Right lobe of liver (tissue), 6 donors: ENCODE data around the gene CC2D2B. TPM values are rescaled to one million over a fixed set of nuclear protein-coding genes. Genes with fewer than 3 reads are reported as not detected.

ENCODE experiments used
- ATAC-seq, 4 donors: fragments of 200-7000 bp; cut with Tn5 transposase; one replicate each; pipeline ENCODE4 v1.9.1; 2020; ENCODE audit warnings: mild to moderate bottlenecking in 4 of 4, moderate library complexity in 4 of 4
- DNase-seq, 3 donors: peaks; one replicate each; pipeline ENCODE4 v3.0.0-alpha.2; 2020
- H3K27ac ChIP-seq, 3 donors: fragments of 200-600 bp; one replicate each; pipeline ENCODE4 v1.8.0; 2022
- H3K27me3 ChIP-seq, 2 donors: fragments of 200-600 bp; one replicate each; pipeline ENCODE4 v1.8.0; 2022
- H3K36me3 ChIP-seq, 4 donors: fragments of 200-600 bp; sonication (generic) in 1 of 4; one replicate each; pipeline versions ENCODE4 v1.5.1 to v1.8.0; 2017 to 2022; ENCODE audit warnings: control low read depth in 1 of 4
- H3K4me1 ChIP-seq, 4 donors: fragments of 200-600 bp; sonication (generic) in 1 of 4; one replicate each; pipeline versions ENCODE4 v1.5.1 to v1.8.0; 2017 to 2022; ENCODE audit warnings: control low read depth in 1 of 4
- H3K4me3 ChIP-seq, 3 donors: fragments of 200-600 bp; one replicate each; pipeline ENCODE4 v1.8.0; 2022
- H3K9me3 ChIP-seq, 4 donors: fragments of 200-600 bp; sonication (generic) in 1 of 4; one replicate each; pipeline versions ENCODE4 v1.5.1 to v1.8.0; 2017 to 2022; ENCODE audit warnings: control low read depth in 1 of 4
- CTCF ChIP-seq, 4 donors: fragments of 200-600 bp in 3 of 4; fragments of 450-650 bp in 1 of 4; IDR thresholded peaks; one replicate each; pipeline versions ENCODE4 v1.5.1 to v1.8.0; 2016 to 2022; ENCODE audit warnings: antibody characterized with exemption in 4 of 4, mild to moderate bottlenecking in 2 of 4
- POLR2A ChIP-seq: fragments of 450-650 bp; IDR thresholded peaks from one replicate; pipeline ENCODE4 v1.6.1; 2017; ENCODE audit warnings: antibody characterized with exemption, mild to moderate bottlenecking
- WGBS: methylation state at CpG from one replicate; pipeline ENCODE4 v1.1.6; 2018; ENCODE audit warnings: low coverage, low lambda C conversion rate; ENCODE audit not compliant: insufficient coverage; ENCODE audit errors: missing lambda C conversion rate; 5-methylcytosine and 5-hydroxymethylcytosine counted together
- intact Hi-C, 2 donors: fragments of 100-400 bp; cut with DNase I; formaldehyde crosslinking; loops; one replicate each; pipeline versions ENCODE4 v1.11.2 to v1.14.1; 2022
- long read RNA-seq: library from polyadenylated mRNA; unstranded; transcript quantifications from one replicate; pipeline ENCODE4 v2.0.0, GENCODE V29; 2019
- total RNA-seq, 6 experiments: library from RNA; depleted of rRNA in 2 of 6; stranded (reverse); fragments of >200 nt in 2 of 6; fragmentation: NEBNext Ultra II Directional in 3 of 6; extraction: Animal tissue kit (Norgen Biotek cat#: 25700) in 3 of 6; gene quantifications; one replicate each; pipeline versions ENCODE4 v1.1.0 to v1.2.4, GENCODE V29; 2016 to 2023
- donor health status: DM: no; HTN: yes; CAD: no.
- donor health status: DM: no; HTN: no; CAD: no.
- donor health status: DM: no; HTN: no; CAD: no.
- donor health status: DM: no; HTN: yes; CAD: no.
- donor health status: DM: no; HTN: yes; CAD: no.

CC2D2B gene, protein sequence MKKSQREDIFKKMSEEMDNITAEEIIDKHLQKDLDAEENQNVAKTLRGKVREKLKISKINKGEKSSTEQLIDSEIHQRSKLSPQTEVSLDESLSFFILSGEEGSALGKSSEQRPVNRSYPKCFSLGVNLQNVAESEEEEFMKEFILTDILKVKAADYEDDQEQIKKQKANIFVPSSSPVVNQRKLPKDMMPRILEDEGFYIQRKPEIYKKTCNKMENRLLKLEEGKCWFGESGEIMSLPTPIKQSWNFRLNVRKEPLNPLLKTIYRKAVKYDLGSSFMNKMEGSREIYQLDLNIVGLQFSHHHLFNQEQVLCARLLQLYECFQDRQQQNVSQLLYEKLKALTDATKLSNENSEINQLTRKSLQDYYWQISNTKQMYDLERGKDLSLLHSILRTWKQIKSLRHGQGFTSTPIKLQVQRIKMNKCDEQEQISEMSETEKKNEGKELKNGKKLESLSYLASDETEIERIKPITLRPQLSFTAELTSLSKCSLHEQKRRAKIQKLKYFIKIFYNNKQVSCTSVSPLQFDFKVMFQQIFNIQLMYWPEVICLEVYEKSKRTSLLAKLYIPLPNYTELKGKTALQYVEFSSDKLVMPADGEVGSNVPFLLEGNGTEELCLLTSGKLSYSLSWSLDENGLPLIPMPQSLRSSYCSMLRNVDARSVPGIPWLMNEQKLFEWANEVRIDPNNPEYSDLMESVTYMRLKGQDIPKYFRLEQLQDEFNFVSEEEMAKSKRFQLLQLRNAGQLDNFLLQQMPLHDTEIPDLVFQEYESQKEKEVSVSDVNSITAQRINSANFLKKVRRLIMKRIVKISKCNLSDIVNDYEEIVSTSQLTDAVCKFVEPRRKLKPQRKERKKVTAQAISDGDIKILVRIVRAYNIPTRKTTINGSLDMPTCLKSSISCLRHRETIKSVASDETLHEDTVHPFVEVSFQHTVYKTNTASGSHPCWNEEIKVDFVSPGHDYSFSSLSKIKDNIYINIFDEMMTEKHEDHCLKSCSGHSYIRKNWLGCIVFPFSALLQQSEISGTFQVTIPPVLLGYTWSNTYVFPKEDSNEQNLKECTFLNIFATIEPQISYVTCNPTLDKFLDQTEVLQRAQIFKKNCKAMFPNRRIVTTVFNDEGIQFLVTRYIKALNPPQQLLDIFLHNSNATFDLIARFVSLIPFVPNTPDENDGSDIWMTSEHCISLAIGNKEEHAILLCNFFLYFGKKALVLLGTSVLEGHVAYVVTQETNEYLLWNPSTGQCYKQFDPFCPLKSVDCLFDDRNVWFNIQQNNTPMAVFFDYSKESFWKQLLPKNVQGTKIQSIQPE (N-terminal part only)
- under 1 TPM in 4 of 6 experiments, not detected in 2; 0.10 to 0.86 (median 0.27) TPM for total RNA-seq
- long read RNA-seq = 0 reads

DNA sequence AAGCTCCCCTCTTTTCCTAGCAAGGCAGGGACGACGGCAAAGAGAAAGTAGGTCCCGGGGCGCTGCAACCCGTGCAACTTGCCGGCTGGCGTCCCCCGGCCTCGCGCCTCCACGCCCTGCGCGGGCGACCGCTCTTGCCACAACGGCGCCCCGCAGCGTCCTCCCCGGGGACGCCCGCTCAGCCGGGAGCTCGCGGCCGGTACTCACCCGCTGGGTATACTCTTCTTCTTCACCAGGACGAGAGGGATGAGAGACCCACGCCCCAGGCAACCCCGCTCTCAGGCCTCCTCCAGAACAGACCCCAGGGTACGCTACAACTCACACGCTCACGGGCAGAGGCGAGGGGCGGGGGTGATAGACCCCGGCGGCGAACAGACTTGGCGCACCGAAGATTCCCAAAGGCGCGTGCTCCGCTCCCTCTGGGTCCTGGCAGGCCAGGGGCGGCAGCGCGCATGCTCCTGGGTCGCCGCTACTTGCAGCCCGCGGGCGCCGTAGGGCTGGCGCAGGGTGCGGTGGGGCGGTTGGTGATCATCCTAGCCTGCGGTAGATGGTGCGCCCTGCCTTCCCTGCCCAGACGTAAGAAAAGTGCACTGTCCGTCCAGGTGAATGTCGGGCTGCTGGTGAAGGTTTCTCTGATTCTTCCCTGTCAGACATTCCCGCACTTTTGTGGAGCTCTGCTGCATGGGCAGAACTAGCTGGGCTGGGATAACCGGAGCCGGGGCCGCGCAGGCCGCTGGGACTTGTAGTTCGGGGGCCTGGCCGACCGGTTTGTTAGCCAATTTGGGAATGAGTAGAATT is at the start of gene CC2D2B:
Gene CC2D2B, plus strand, starts transcription at position 520 of the 798 bp plus-strand sequence. CDS start 3,349 bp downstream, outside the sequence.
- Histone ChIP-seq H3K27ac (peak within 1 kb of the TSS; percentile 56 to 72 (median 68)), H3K36me3 (no peaks in the 10 kb centered on the region), H3K27me3 (no peaks in the 10 kb centered on the region), H3K4me3 (peak within 1 kb of the TSS; percentile 54 to 72 (median 65)), H3K9me3 (no peaks in the 10 kb centered on the region), H3K4me1 (peaks cover 0 to 2% (median 0%) of the 10 kb centered on the region in 4 donors)
- ATAC-seq = peak; percentile 94 to 97 (median 96)
- intact Hi-C loops = no loop called here
- TF ChIP-seq CTCF (IDR thresholded peaks at IDR 0.05) = peak in 2 of 4 donors; percentile 12 to 22
- TF ChIP-seq POLR2A = no peak
- DNase-seq = peak; percentile 89 to 90 (median 90)
- WGBS = 0% methylated on average over 17 of the region's 69 CpGs

DNA sequence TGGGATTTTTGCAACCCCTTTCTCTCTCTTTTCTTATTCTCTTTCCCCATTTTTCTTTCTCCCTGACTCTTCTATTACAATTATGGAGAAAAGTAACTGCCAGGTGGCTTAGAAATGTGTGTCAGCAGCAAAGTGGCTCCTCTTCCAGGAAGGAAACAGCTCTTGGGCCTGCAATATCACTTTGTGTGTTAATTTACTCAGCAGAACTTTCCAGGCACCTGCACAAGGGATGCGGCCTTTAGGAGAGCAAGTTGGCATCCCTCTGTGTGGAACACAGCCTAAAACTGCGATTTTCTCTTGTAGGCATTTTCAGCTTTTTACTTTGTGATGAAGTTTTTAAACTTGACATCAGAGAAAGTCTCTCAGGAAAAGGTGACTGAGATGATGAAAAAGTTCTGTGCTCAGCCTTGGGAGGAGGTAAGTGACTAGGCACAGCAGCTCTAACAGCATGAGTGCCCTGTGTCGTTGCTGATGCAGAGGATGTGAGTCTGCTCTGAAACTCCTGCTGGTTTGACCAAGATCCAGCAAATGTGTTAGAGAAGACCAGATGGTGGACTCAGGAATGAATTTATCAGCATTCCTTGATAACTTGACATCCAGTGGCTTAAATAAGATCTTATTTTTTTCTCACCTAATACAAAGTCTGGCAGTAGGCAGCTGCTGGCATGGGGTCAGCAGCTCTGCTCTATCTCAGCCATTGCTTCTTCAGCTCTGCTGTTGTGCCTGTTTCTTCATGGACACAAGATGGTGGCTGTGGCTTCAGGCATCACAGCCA is 47.4 kb upstream of the CC2D2B start:
- ATAC-seq (no peak), DNase-seq (no peak)
- Histone ChIP-seq H3K9me3 (no peaks in the 10 kb centered on the region), H3K4me1 (no peaks in the 10 kb centered on the region), H3K27ac (no peak overlapping the region), H3K27me3 (no peaks in the 10 kb centered on the region), H3K36me3 (no peaks in the 10 kb centered on the region), H3K4me3 (no peak overlapping the region)
- intact Hi-C loops = no loop called here
- WGBS = 87% methylated on average over 3 of the region's 3 CpGs
- no peak for TF ChIP-seq POLR2A
- TF ChIP-seq CTCF (IDR thresholded peaks at IDR 0.05) = no peak

- no peaks in the 10 kb centered on the region for H3K9me3 ChIP-seq
- no peaks in the 10 kb centered on the region for H3K27me3 ChIP-seq
- no peaks in the 10 kb centered on the region for H3K36me3 ChIP-seq
- no peak overlapping the region for H3K4me3 ChIP-seq
- no peak for ATAC-seq
- H3K27ac ChIP-seq = no peak overlapping the region
- DNase-seq = no peak
- intact Hi-C loops = no loop called here
- WGBS = 95% methylated on average over 2 of the region's 2 CpGs
- TF ChIP-seq CTCF (IDR thresholded peaks at IDR 0.05) (no peak), POLR2A (no peak)
- no peaks in the 10 kb centered on the region for H3K4me1 ChIP-seq
These were observed 46.4 kb upstream of the CC2D2B start for GRCh38 chr10:95861386-95861785.
